Erythroblast (primary cell): ENCODE data around the gene SNIP1.

Source experiments
- GATA1 ChIP-seq: IDR thresholded peaks from 2 replicates; pipeline ENCODE4 v1.6.1; 2011; ENCODE audit warnings: low read depth, mild to moderate bottlenecking, control low read depth, low read length, moderate library complexity
- POLR2A ChIP-seq: IDR thresholded peaks from 2 replicates; pipeline ENCODE4 v1.6.1; 2011; ENCODE audit warnings: mild to moderate bottlenecking, low read length

GRCh38 chr1:37540036-37540785 is 13.9 kb downstream of the SNIP1 start:
- TF ChIP-seq POLR2A (no peak), GATA1 (no peak)
